OCI-LY7 (cell line): ENCODE data around the gene CPA3.

Experiments used
- EZH2phosphoT487 ChIP-seq: fragments of 200-600 bp; sonication (generic); IDR thresholded peaks from 2 replicates; pipeline ENCODE4 v1.6.1; 2018; ENCODE audit warnings: low read depth, borderline replicate concordance, mild to moderate bottlenecking, mixed run types, antibody characterized with exemption, low read length, moderate library complexity, mixed read lengths
- TF ChIP-seq, protein P1 (sequence below): fragments of 200-600 bp; sonication (generic); conservative IDR thresholded peaks from 2 replicates; pipeline ENCODE4 v1.5.1; 2014; ENCODE audit warnings: mild to moderate bottlenecking, antibody characterized with exemption, low read length, moderate library complexity, mixed read lengths

DNA sequence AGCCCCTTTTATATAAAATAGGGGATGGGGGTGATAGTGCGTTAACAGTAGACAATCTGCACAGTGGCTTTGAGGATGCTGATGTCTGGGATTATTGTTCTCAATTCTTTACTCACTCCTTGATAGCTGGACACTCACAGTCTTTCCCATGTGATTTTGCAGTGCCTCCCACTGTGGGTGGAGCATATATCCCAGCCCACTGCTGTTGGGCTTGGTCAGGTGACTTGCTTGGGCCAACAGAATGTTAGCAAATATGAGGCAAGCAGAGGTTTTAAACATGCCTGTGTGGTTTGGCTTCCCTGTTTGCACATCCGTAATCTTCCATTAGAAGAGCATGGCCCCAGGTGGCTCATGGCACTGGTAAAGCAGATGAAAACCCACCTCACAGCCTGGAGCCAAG is 46.5 kb downstream of the CPA3 start:
- TF ChIP-seq EZH2phosphoT487: no peak
- TF ChIP-seq, protein P1, sequence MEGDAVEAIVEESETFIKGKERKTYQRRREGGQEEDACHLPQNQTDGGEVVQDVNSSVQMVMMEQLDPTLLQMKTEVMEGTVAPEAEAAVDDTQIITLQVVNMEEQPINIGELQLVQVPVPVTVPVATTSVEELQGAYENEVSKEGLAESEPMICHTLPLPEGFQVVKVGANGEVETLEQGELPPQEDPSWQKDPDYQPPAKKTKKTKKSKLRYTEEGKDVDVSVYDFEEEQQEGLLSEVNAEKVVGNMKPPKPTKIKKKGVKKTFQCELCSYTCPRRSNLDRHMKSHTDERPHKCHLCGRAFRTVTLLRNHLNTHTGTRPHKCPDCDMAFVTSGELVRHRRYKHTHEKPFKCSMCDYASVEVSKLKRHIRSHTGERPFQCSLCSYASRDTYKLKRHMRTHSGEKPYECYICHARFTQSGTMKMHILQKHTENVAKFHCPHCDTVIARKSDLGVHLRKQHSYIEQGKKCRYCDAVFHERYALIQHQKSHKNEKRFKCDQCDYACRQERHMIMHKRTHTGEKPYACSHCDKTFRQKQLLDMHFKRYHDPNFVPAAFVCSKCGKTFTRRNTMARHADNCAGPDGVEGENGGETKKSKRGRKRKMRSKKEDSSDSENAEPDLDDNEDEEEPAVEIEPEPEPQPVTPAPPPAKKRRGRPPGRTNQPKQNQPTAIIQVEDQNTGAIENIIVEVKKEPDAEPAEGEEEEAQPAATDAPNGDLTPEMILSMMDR: no peak
